H1 (cell line): ENCODE results near the gene RAD9A. TPM values are rescaled to one million over a fixed set of nuclear protein-coding genes. Genes with fewer than 3 reads are reported as not detected.

Experiments used
- CTCF ChIA-PET: fragments of 300-600 bp; sonication (Branson Sonifier 250); formaldehyde crosslinking; loops from one replicate; lab custom pipeline; 2021; ENCODE audit not compliant: partially characterized antibody; lab: Charles Lee
- POLR2A ChIA-PET: fragments of 300-600 bp; sonication (Branson Sonifier 250); formaldehyde crosslinking; loops from one replicate; lab custom pipeline; 2021; ENCODE audit warnings: inconsistent platforms; ENCODE audit not compliant: partially characterized antibody; lab: Charles Lee
- DNase-seq, 2 experiments: peaks; one replicate each; pipeline versions ENCODE4 v3.0.0 to v3.0.0-alpha.2; 2010 to 2022; ENCODE audit warnings: low spot score in 2 of 2, low read depth in 1 of 2, mixed read lengths in 1 of 2
- FAIRE-seq: peaks from 2 replicates; lab custom pipeline; 2011; peaks lifted over from hg19 to GRCh38; lab: Jason Lieb, UNC
- H2AFZ ChIP-seq: 2 replicates; pipeline ENCODE4 v1.8.1; 2012; ENCODE audit warnings: low read length, inconsistent platforms
- H2AK5ac ChIP-seq: 2 replicates; pipeline ENCODE4 v1.6.1; 2013; ENCODE audit warnings: low read depth, low read length
- H2BK120ac ChIP-seq: replicated peaks from 2 replicates; pipeline ENCODE3; 2013; ENCODE audit warnings: low read depth, low read length, inconsistent platforms
- H2BK12ac ChIP-seq: 2 replicates; pipeline ENCODE4 v1.6.1; 2013; ENCODE audit warnings: low read depth, low read length
- H2BK15ac ChIP-seq: 2 replicates; pipeline ENCODE4 v1.6.1; 2013; ENCODE audit warnings: low read length
- H2BK20ac ChIP-seq: 2 replicates; pipeline ENCODE4 v1.6.1; 2013; ENCODE audit warnings: low read length
- H2BK5ac ChIP-seq: 2 replicates; pipeline ENCODE4 v1.6.1; 2013; ENCODE audit warnings: low read depth, low read length
- H3K14ac ChIP-seq: 2 replicates; pipeline ENCODE4 v1.6.1; 2013; ENCODE audit warnings: inconsistent platforms; ENCODE audit not compliant: insufficient read length
- H3K18ac ChIP-seq: 2 replicates; pipeline ENCODE4 v1.6.1; 2013; ENCODE audit warnings: low read length; ENCODE audit errors: extremely low read depth
- H3K23ac ChIP-seq: 2 replicates; pipeline ENCODE4 v1.6.1; 2013; ENCODE audit warnings: inconsistent platforms; ENCODE audit not compliant: insufficient read length
- H3K23me2 ChIP-seq: 2 replicates; pipeline ENCODE4 v1.6.1; 2013; ENCODE audit warnings: low read depth, low read length
- H3K27ac ChIP-seq: 2 replicates; pipeline ENCODE4 v1.6.1; 2011; ENCODE audit warnings: low read depth, low read length, inconsistent platforms
- H3K27me3 ChIP-seq, 4 experiments: replicated peaks in 1 of 4; 1 replicate in 1 of 4; 2 replicates in 3 of 4; pipeline versions ENCODE4 v1.6.1 to v1.8.1; 2011 to 2013; ENCODE audit warnings: low read length in 3 of 4, mild to moderate bottlenecking in 3 of 4, inconsistent platforms in 2 of 4, mixed read lengths in 2 of 4, moderate library complexity in 1 of 4; ENCODE audit not compliant: control insufficient read depth in 3 of 4, insufficient read depth in 3 of 4; ENCODE audit errors: extremely low read depth in 1 of 4
- H3K36me3 ChIP-seq, 4 experiments: 2 replicates each; pipeline versions ENCODE4 v1.6.1 to v1.8.1; 2011 to 2013; ENCODE audit warnings: mild to moderate bottlenecking in 4 of 4, low read length in 3 of 4, moderate library complexity in 2 of 4, control low read depth in 1 of 4, inconsistent platforms in 1 of 4; ENCODE audit not compliant: insufficient read depth in 4 of 4, control insufficient read depth in 2 of 4
- H3K4ac ChIP-seq: replicated peaks from 2 replicates; pipeline ENCODE3; 2013; ENCODE audit warnings: low read length, low read depth, mixed read lengths, inconsistent platforms; ENCODE audit not compliant: insufficient read length
- H3K4me1 ChIP-seq, 4 experiments: replicated peaks in 1 of 4; 1 replicate in 1 of 4; 2 replicates in 3 of 4; pipeline versions ENCODE4 v1.6.1 to v1.8.1; 2011 to 2013; ENCODE audit warnings: low read length in 3 of 4, inconsistent platforms in 2 of 4, mixed read lengths in 1 of 4; ENCODE audit not compliant: insufficient read depth in 4 of 4, control insufficient read depth in 3 of 4
- H3K4me2 ChIP-seq, 2 experiments: 2 replicates each; pipeline versions ENCODE4 v1.6.1 to v1.8.1; 2011 to 2013; ENCODE audit warnings: low read depth in 2 of 2, low read length in 2 of 2, control low read depth in 1 of 2, inconsistent platforms in 1 of 2, mild to moderate bottlenecking in 1 of 2; ENCODE audit not compliant: insufficient read depth in 1 of 2
- H3K4me3 ChIP-seq, 4 experiments: fragments of 200-600, 300-600 bp in 1 of 4; sonication (generic), shearing (Covaris generic), sonication (Bioruptor Twin) in 1 of 4; 2 replicates each; pipeline versions ENCODE4 v1.5.1 to v1.8.1; 2011 to 2016; ENCODE audit warnings: low read length in 4 of 4, low read depth in 3 of 4, control low read depth in 2 of 4, inconsistent platforms in 2 of 4, mild to moderate bottlenecking in 2 of 4, mixed read lengths in 1 of 4, moderate library complexity in 1 of 4; ENCODE audit not compliant: insufficient read depth in 2 of 4; ENCODE audit errors: extremely low read depth in 1 of 4
- H3K56ac ChIP-seq: replicated peaks from 2 replicates; pipeline ENCODE3; 2013; ENCODE audit warnings: low read depth, mild to moderate bottlenecking, mixed read lengths, low read length, inconsistent platforms; ENCODE audit not compliant: insufficient read length
- H3K79me1 ChIP-seq: 2 replicates; pipeline ENCODE4 v1.6.1; 2013; ENCODE audit warnings: low read depth, low read length, control low read depth
- H3K79me2 ChIP-seq, 2 experiments: 2 replicates each; pipeline versions ENCODE4 v1.6.1 to v1.8.1; 2012 to 2013; ENCODE audit warnings: low read length in 2 of 2, mild to moderate bottlenecking in 2 of 2, inconsistent platforms in 1 of 2; ENCODE audit not compliant: insufficient read depth in 2 of 2, control insufficient read depth in 1 of 2
- H3K9ac ChIP-seq, 4 experiments: replicated peaks in 1 of 4; 1 replicate in 1 of 4; 2 replicates in 3 of 4; pipeline versions ENCODE4 v1.6.1 to v1.8.1; 2011 to 2013; ENCODE audit warnings: low read depth in 3 of 4, low read length in 3 of 4, control low read depth in 2 of 4, mild to moderate bottlenecking in 2 of 4, moderate library complexity in 2 of 4, inconsistent platforms in 1 of 4; ENCODE audit errors: extremely low read depth in 1 of 4
- H3K9me3 ChIP-seq, 2 experiments: 2 replicates each; pipeline versions ENCODE4 v1.6.1 to v1.8.1; 2012 to 2013; ENCODE audit warnings: mild to moderate bottlenecking in 2 of 2, moderate library complexity in 2 of 2, control low read depth in 1 of 2, inconsistent platforms in 1 of 2, low read depth in 1 of 2, low read length in 1 of 2, mixed read lengths in 1 of 2; ENCODE audit not compliant: insufficient read depth in 2 of 2
- H4K20me1 ChIP-seq, 2 experiments: replicated peaks in 1 of 2; 2 replicates each; pipeline versions ENCODE3 to v1.8.1; 2011 to 2013; ENCODE audit warnings: inconsistent platforms in 2 of 2, low read length in 2 of 2, mild to moderate bottlenecking in 1 of 2; ENCODE audit not compliant: insufficient read depth in 2 of 2, control insufficient read depth in 1 of 2
- H4K5ac ChIP-seq: 2 replicates; pipeline ENCODE4 v1.6.1; 2013; ENCODE audit warnings: low read length, low read depth, mixed read lengths, inconsistent platforms; ENCODE audit not compliant: insufficient read length
- H4K8ac ChIP-seq: 2 replicates; pipeline ENCODE4 v1.8.0; 2013; ENCODE audit warnings: mild to moderate bottlenecking, moderate library complexity, low read length, inconsistent platforms; ENCODE audit not compliant: insufficient read depth; ENCODE audit errors: extremely low read depth
- H4K91ac ChIP-seq: replicated peaks from 2 replicates; pipeline ENCODE3; 2013; ENCODE audit warnings: low read length, mixed read lengths, inconsistent platforms; ENCODE audit not compliant: insufficient read length
- NRF1 ChIP-seq: IDR thresholded peaks from 2 replicates; pipeline ENCODE4 v1.6.1; 2011; ENCODE audit warnings: mild to moderate bottlenecking, low read depth, low read length, improper control_type of control experiment
- POLR2AphosphoS5 ChIP-seq: IDR thresholded peaks from 2 replicates; pipeline ENCODE4 v1.6.1; 2011; ENCODE audit warnings: low read depth, low read length
- WGBS, 2 experiments: shearing (Covaris generic) in 1 of 2; methylation state at CpG; one replicate each; pipeline versions ENCODE4 v1.1.6 to v1.1.7; 2013 to 2015; ENCODE audit warnings: low lambda C conversion rate in 2 of 2, mixed read lengths in 2 of 2, inconsistent platforms in 1 of 2, low coverage in 1 of 2, missing lambda C conversion rate in 1 of 2; ENCODE audit not compliant: insufficient replicate concordance in 2 of 2, insufficient coverage in 1 of 2, insufficient read length in 1 of 2; ENCODE audit errors: extremely low coverage in 1 of 2, missing lambda C conversion rate in 1 of 2; 5-methylcytosine and 5-hydroxymethylcytosine counted together
- polyA plus RNA-seq, 7 experiments: library from polyadenylated mRNA; depleted of rRNA in 3 of 7; stranded (reverse) in 5 of 7; unstranded in 2 of 7; fragments of >200 nt in 5 of 7; fragments of 200-250 nt in 2 of 7; gene quantifications; 1 replicate in 5 of 7; 2 replicates in 1 of 7; 4 replicates in 1 of 7; pipeline versions ENCODE4 v1.2.1 to v1.2.3, GENCODE V29; 2011 to 2013; ENCODE audit warnings: missing spikeins in 2 of 7, mixed read lengths in 2 of 7
- total RNA-seq: library from RNA; stranded (reverse); fragmentation: NEBNext Ultra II Directional; extraction: Animal tissue kit (Norgen Biotek cat#: 25700); gene quantifications from 2 replicates; pipeline ENCODE4 v1.2.1, GENCODE V29; 2021

The RAD9A gene
- total and polyA plus RNA-seq, 2 of the 8 experiments (the other 6 are each of a cell fraction or from before 2014, with no cell fraction given) = 22.2 to 25.5 TPM

- Histone ChIP-seq H3K36me3 (peaks cover 6 to 21% (median 10%) of the 10 kb centered on the region in 4 experiments; a peak in 5 of 8 replicates), H3K9ac (no peak overlapping the region), H2BK15ac (no peak overlapping the region), H2BK120ac (no peak overlapping the region), H3K56ac (no peak overlapping the region), H4K5ac (no peak overlapping the region), H3K23ac (no peak overlapping the region), H3K27me3 (no peaks in the 10 kb centered on the region), H3K4me1 (peaks cover 0 to 24% (median 16%) of the 10 kb centered on the region in 4 experiments; a peak in 6 of 7 replicates), H3K4me2 (no peak overlapping the region), H4K20me1 (peaks cover 4 to 19% of the 10 kb centered on the region in 2 experiments), H4K8ac (no peak overlapping the region), H3K4me3 (no peak overlapping the region), H4K91ac (no peak overlapping the region), H2AFZ (no peak overlapping the region), H3K14ac (no peak overlapping the region), H3K9me3 (no peaks in the 10 kb centered on the region), H2BK12ac (no peak overlapping the region), H3K79me2 (no peaks in the 10 kb centered on the region), H2BK5ac (no peak overlapping the region), H2AK5ac (no peak overlapping the region), H3K18ac (no peak overlapping the region), H3K79me1 (0 out of 2 replicates have a peak, but pooled peaks cover 2% of the 10 kb centered on the region), H3K27ac (no peak overlapping the region), H3K4ac (no peak overlapping the region), H3K23me2 (peaks cover 2% of the 10 kb centered on the region; the same call in 1 of the 2 replicates), H2BK20ac (no peak overlapping the region)
- ChIA-PET CTCF (interaction anchor here (0.9 kb wide), 1 partner anchor 100 kb away, joined by 3 read pairs; no protein-coding TSS in a partner anchor), POLR2A (interaction anchor here (0.7 to 12.5 kb wide), 15 partner anchors 8 to 65 kb away, joined by 3 to 104 read pairs (median 5); partner anchors contain the start of genes CABP4, CARNS1, PITPNM1 and PPP1CA)
- DNase-seq (no peak), FAIRE-seq (no peak)
- TF ChIP-seq POLR2AphosphoS5 (peak; percentile 17; the same call in 1 of the 2 replicates), NRF1 (no peak)
- 82% methylated on average over 17 of the region's 17 CpGs; no CpG with 5 or more reads in 1 of the 2 experiments for WGBS, 2 experiments
Measured at GRCh38 chr11:67440229-67441097, 48.7 kb downstream of the RAD9A start.
